Chondrocyte (in vitro differentiated cells): ENCODE results near the gene KRTAP12-2. TPM values are rescaled to one million over a fixed set of nuclear protein-coding genes. Genes with fewer than 3 reads are reported as not detected.

Experiments
- DNase-seq: peaks from one replicate; pipeline ENCODE4 v3.0.0; 2021; ENCODE audit warnings: mixed read lengths, low spot score
- H3K27ac Mint-ChIP-seq: one replicate; pipeline ENCODE4 v1.8.0; 2021; ENCODE audit warnings: mild to moderate bottlenecking, moderate library complexity, mixed read lengths; ENCODE audit not compliant: unreplicated experiment
- H3K27me3 Mint-ChIP-seq: 2 replicates; pipeline ENCODE4 v1.8.0; 2021; ENCODE audit warnings: low read depth, mixed read lengths
- H3K36me3 Mint-ChIP-seq: 2 replicates; pipeline ENCODE4 v1.8.0; 2021; ENCODE audit warnings: low read depth, mixed read lengths
- H3K4me1 Mint-ChIP-seq: 2 replicates; pipeline ENCODE4 v1.8.0; 2021; ENCODE audit warnings: low read depth, mild to moderate bottlenecking, mixed read lengths
- H3K4me3 Mint-ChIP-seq: one replicate; pipeline ENCODE4 v1.8.0; 2021; ENCODE audit warnings: mild to moderate bottlenecking, moderate library complexity, mixed read lengths; ENCODE audit not compliant: unreplicated experiment
- H3K9me3 Mint-ChIP-seq: 2 replicates; pipeline ENCODE4 v1.8.0; 2021; ENCODE audit warnings: low read depth, mixed read lengths
- CTCF ChIP-seq: fragments of 200-600 bp; sonication (generic); IDR thresholded peaks from 2 replicates; pipeline ENCODE4 v1.5.0; 2021; ENCODE audit warnings: antibody characterized with exemption, mild to moderate bottlenecking, moderate library complexity
- total RNA-seq: library from RNA; stranded (reverse); gene quantifications from 3 replicates; pipeline ENCODE4 v1.2.1, GENCODE V29; 2021

Gene KRTAP12-2
- total RNA-seq, 1 donor from 2014 or later = not detected

- no peak for DNase-seq
- Mint-ChIP-seq H3K36me3 (peaks cover 7% of the 10 kb centered on the region), H3K4me1 (no peaks in the 10 kb centered on the region), H3K27me3 (peaks cover 25% of the 10 kb centered on the region), H3K4me3 (no peak overlapping the region), H3K27ac (no peak overlapping the region), H3K9me3 (peaks cover 19% of the 10 kb centered on the region)
- TF ChIP-seq CTCF = no peak
These were observed 12.8 kb downstream of the KRTAP12-2 start for GRCh38 chr21:44653656-44654575.

- Mint-ChIP-seq H3K27ac (no peak overlapping the region), H3K9me3 (peaks cover 19% of the 10 kb centered on the region), H3K4me3 (no peak overlapping the region), H3K27me3 (peaks cover 23% of the 10 kb centered on the region), H3K4me1 (no peaks in the 10 kb centered on the region), H3K36me3 (peaks cover 7% of the 10 kb centered on the region)
- no peak for TF ChIP-seq CTCF
- DNase-seq = no peak
These were observed 13.6 kb downstream of the KRTAP12-2 start for GRCh38 chr21:44653123-44653522.

DNA sequence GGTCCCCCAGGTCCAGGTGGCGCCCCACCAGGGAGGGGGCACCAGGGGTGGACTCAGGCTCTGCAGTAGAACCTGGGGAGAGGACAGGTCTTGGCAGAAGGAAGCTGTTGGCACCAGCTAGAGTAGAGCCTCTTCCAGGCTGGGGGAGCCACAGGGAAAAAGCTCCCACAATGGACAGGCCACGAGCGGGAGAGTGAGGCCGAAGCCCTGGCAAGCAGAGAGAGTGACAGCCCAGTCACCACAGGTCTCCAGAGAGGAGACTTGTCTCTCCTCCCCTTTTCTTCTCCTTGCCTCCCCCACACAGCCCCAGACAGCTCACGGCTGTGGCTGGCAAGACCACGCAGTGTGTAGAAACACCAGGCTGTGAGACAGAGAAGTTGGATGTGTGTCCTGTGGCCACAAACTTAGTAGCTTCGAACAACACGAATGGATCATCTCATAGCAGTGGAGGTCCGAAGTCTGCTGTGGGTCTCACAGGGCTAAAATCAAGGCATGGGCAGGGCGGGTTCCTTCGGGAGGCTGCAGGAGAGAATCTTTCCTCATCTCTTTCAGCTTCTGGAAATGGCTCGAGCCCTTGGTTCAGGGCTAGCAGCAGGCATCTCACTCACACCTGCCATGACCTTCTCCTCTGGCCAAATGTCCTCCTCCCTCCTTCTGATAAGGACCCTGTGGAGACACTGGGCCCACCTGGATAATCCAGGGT is 15.6 kb downstream of the KRTAP12-2 start:
- no peak overlapping the region for H3K4me3 Mint-ChIP-seq
- no peak overlapping the region for H3K27ac Mint-ChIP-seq
- no peaks in the 10 kb centered on the region for H3K4me1 Mint-ChIP-seq
- H3K9me3 Mint-ChIP-seq = peaks cover 4% of the 10 kb centered on the region
- peaks cover 30% of the 10 kb centered on the region for H3K27me3 Mint-ChIP-seq
- DNase-seq = no peak
- H3K36me3 Mint-ChIP-seq = peaks cover 2% of the 10 kb centered on the region
- TF ChIP-seq CTCF = no peak

DNA sequence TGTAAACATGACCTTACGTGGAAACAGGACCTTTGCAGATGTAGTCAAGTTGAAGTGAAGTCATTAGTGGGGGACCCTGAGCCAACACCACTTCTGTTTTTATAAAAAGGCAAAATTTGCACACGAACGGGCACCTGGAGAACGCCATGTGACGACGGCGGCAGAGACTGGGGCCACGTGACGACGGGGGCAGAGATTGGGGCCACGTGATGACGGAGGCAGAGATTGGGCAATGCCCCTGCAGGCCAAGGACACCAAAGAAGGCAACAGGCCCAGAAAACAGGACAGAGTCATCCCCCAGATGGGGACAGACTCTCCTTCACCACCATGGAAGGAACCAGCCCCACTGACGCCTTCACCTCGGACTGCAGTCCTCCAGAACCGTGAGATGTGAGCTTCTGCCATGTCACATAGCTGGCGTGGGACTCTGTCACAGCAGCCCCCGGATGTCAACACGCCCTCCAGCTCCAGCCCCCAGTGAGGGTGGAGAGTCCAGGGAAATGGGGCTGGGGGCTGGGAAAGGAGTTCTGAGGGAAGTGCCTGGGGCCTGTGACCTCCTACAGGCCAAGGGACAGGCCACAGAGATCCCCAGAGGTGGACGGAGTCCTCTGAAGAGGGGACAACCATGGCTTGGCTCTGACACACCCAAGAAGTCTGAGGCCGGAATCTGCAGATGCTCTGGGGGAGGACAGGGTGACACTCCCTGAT is 16.3 kb downstream of the KRTAP12-2 start:
- Mint-ChIP-seq H3K27ac (no peak overlapping the region), H3K4me1 (no peaks in the 10 kb centered on the region), H3K4me3 (no peak overlapping the region), H3K27me3 (peaks cover 30% of the 10 kb centered on the region), H3K36me3 (peaks cover 1% of the 10 kb centered on the region), H3K9me3 (no peaks in the 10 kb centered on the region)
- no peak for TF ChIP-seq CTCF
- no peak for DNase-seq
